ENCODE measurements around the gene CETP. TPM values are rescaled to one million over a fixed set of nuclear protein-coding genes. Genes with fewer than 3 reads are reported as not detected.

Gene CETP
- total and polyA plus RNA-seq, 2 of the 13 experiments (the other 11 are each of a cell fraction or from before 2014, with no cell fraction given): 0.31 to 9.8 TPM

- TF ChIP-seq DZIP1 (CRISPR knock-in tag; IDR thresholded peaks at IDR 0.05) (peak; percentile 82; the same call in 1 of the 2 replicates), HOXA5 (CRISPR knock-in tag; IDR thresholded peaks at IDR 0.05) (peak; percentile 44; the same call in 1 of the 2 replicates), ZNF225 (CRISPR knock-in tag; IDR thresholded peaks at IDR 0.05) (peak; percentile 96), MEIS2 (CRISPR knock-in tag; IDR thresholded peaks at IDR 0.05) (peak; percentile 25; the same call in 1 of the 2 replicates), ZBTB38 (CRISPR knock-in tag; IDR thresholded peaks at IDR 0.05) (0 out of 2 replicates have a peak, but pooled peaks have one; percentile 62), POLR2AphosphoS5 (IDR thresholded peaks at IDR 0.05; ENCODE audit: low read depth, low read length) (no peak), STAT5B (CRISPR knock-in tag; IDR thresholded peaks at IDR 0.05) (no peak), AHR (CRISPR knock-in tag; IDR thresholded peaks at IDR 0.05) (no peak), THAP8 (CRISPR knock-in tag; IDR thresholded peaks at IDR 0.05; ENCODE audit: borderline replicate concordance) (no peak), ZNF605 (CRISPR knock-in tag; IDR thresholded peaks at IDR 0.05) (peak; percentile 76), ZNF12 (CRISPR knock-in tag; IDR thresholded peaks at IDR 0.05) (no peak), NCOR1 (IDR thresholded peaks at IDR 0.05; ENCODE audit: borderline replicate concordance, low read length) (no peak), NR3C1 (CRISPR knock-in tag; IDR thresholded peaks at IDR 0.05) (no peak), YEATS4 (CRISPR knock-in tag; IDR thresholded peaks at IDR 0.05; ENCODE audit: borderline replicate concordance) (peak; percentile 57; the same call in 1 of the 2 replicates), ATM (IDR thresholded peaks at IDR 0.05; ENCODE audit: borderline replicate concordance) (no peak), HOXD1 (CRISPR knock-in tag; IDR thresholded peaks at IDR 0.05) (peak; percentile 64), ZNF354B (CRISPR knock-in tag; IDR thresholded peaks at IDR 0.05) (no peak), ZNF570 (CRISPR knock-in tag; IDR thresholded peaks at IDR 0.05; ENCODE audit: borderline replicate concordance) (no peak)
- TF ChIP-seq, protein P1, sequence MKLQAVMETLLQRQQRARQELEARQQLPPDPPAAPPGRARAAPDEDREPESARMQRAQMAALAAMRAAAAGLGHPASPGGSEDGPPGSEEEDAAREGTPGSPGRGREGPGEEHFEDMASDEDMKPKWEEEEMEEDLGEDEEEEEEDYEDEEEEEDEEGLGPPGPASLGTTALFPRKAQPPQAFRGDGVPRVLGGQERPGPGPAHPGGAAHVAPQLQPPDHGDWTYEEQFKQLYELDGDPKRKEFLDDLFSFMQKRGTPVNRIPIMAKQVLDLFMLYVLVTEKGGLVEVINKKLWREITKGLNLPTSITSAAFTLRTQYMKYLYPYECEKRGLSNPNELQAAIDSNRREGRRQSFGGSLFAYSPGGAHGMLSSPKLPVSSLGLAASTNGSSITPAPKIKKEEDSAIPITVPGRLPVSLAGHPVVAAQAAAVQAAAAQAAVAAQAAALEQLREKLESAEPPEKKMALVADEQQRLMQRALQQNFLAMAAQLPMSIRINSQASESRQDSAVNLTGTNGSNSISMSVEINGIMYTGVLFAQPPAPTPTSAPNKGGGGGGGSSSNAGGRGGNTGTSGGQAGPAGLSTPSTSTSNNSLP (IDR thresholded peaks at IDR 0.05; ENCODE audit: low read depth, low read length): no peak
- TF ChIP-seq, protein P2, sequence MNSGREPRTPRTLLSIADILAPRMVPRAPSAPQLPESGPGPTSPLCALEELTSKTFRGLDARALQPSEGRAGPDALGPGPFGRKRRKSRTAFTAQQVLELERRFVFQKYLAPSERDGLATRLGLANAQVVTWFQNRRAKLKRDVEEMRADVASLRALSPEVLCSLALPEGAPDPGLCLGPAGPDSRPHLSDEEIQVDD (CRISPR knock-in tag; IDR thresholded peaks at IDR 0.05; ENCODE audit: borderline replicate concordance): no peak; the same call in 1 of the 2 replicates
- TF ChIP-seq, protein P3, sequence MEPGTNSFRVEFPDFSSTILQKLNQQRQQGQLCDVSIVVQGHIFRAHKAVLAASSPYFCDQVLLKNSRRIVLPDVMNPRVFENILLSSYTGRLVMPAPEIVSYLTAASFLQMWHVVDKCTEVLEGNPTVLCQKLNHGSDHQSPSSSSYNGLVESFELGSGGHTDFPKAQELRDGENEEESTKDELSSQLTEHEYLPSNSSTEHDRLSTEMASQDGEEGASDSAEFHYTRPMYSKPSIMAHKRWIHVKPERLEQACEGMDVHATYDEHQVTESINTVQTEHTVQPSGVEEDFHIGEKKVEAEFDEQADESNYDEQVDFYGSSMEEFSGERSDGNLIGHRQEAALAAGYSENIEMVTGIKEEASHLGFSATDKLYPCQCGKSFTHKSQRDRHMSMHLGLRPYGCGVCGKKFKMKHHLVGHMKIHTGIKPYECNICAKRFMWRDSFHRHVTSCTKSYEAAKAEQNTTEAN (CRISPR knock-in tag; conservative IDR thresholded peaks at IDR 0.05): peak; percentile 76; the same call in 1 of the 2 replicates
These were observed 27.5 kb downstream of the CETP start, which contains the start of gene NLRC5 (continued) for GRCh38 chr16:56988948-56989945.
